Heart left ventricle (tissue), 13 donors: ENCODE measurements around the gene PRR5L.

Source experiments
- CTCF ChIP-seq, 12 donors: fragments of 200-600 bp; sonication (generic) in 4 of 12; IDR thresholded peaks; one replicate each; pipeline versions ENCODE4 v1.5.0 to v1.8.0; 2018 to 2022; ENCODE audit warnings: antibody characterized with exemption in 12 of 12, mild to moderate bottlenecking in 5 of 12
- POLR2A ChIP-seq, 2 donors: fragments of 450-650 bp; IDR thresholded peaks; one replicate each; pipeline ENCODE4 v1.6.1; 2017; ENCODE audit warnings: antibody characterized with exemption in 2 of 2, mild to moderate bottlenecking in 2 of 2, moderate library complexity in 2 of 2
- donor health status: ischemic (EF 13 %, LVEDD 7.1; RV severe dilation, severe dysfunction).
- donor health status: DM: no; HTN: yes; CAD: no.
- donor health status: DM: no; HTN: no; CAD: no.
- donor health status: ischemic (EF 25% LVEDD 6.9; RV normal size, moderate dysfunction).
- donor health status: ischemic (EF 25% LVEDD 5.7; RV mildly dilated, moderate dysfunction).
- donor health status: ischemic (EF 35%, LVEDD 5.7; RV mildly dilated, moderate dysfunction).
- donor health status: nonischemic (EF 11% LVEDD 7.7; RV severe dilation, severe dysfunction).
- donor health status: DM: yes; HTN: yes; CAD: no.
- donor health status: PGD.
- donor health status: ischemic (EF 29% LVEDD 5.4; RV normal size, mild dysfunction).
- donor health status: nonischemic (EF 23%, LVEDD 6.1; RV moderate dilation, normal function).

- no peak for TF ChIP-seq CTCF (IDR thresholded peaks at IDR 0.05)
- TF ChIP-seq POLR2A (IDR thresholded peaks at IDR 0.05) = no peak
Measured at GRCh38 chr11:36363361-36364268, 67.5 kb downstream of the PRR5L start.
